T47D (cell line): Measurements from ENCODE around the gene FAM25A.

Experiments used
- DNase-seq, 2 experiments: peaks; one replicate each; pipeline versions ENCODE4 v3.0.0 to v3.0.0-alpha.2; 2011 to 2012; ENCODE audit warnings: low read depth in 1 of 2, low spot score in 1 of 2
- JUND ChIP-seq: IDR thresholded peaks from 2 replicates; pipeline ENCODE4 v1.6.1; 2012; ENCODE audit warnings: low read depth
- in situ Hi-C: cut with HindIII; loops from 2 replicates; pipeline ENCODE4 v1.10.0; 2016; ENCODE audit warnings: low sequenced_read_pairs, low pct_unique_long_range_greater_than_20kb

The FAM25A gene

GRCh38 chr10:87066178-87066577 lies 46.1 kb downstream of the FAM25A start:
- DNase-seq = no peak
- in situ Hi-C loops = no loop called here
- TF ChIP-seq JUND = no peak

GRCh38 chr10:87066865-87067264 lies 46.8 kb downstream of the FAM25A start:
- in situ Hi-C loops = no loop called here

GRCh38 chr10:87068281-87068680 lies 48.2 kb downstream of the FAM25A start:
- no peak for TF ChIP-seq JUND
- DNase-seq = no peak
- in situ Hi-C loops = no loop called here

More at GRCh38 chr10:87066865-87067264, 46.8 kb downstream of the FAM25A start:
- TF ChIP-seq JUND = no peak
- no peak for DNase-seq

- DNase-seq = no peak
- in situ Hi-C loops = no loop called here
- no peak for TF ChIP-seq JUND
These were observed 52.4 kb downstream of the FAM25A start for GRCh38 chr10:87072449-87072848.
